ENCODE results near the gene PDGFD.

The PDGFD gene

GRCh38 chr11:103994518-103994917, 169.4 kb downstream of the PDGFD start:
- DNase-seq = no peak

GRCh38 chr11:103994094-103994493, 169.9 kb downstream of the PDGFD start:
- DNase-seq = no peak

GRCh38 chr11:103993507-103993906, 170.4 kb downstream of the PDGFD start:
- no peak for DNase-seq

GRCh38 chr11:103988595-103988969, 175.4 kb downstream of the PDGFD start:
- DNase-seq = no peak

- no peak for DNase-seq
These were observed 176.0 kb downstream of the PDGFD start for GRCh38 chr11:103987629-103988594.

DNA sequence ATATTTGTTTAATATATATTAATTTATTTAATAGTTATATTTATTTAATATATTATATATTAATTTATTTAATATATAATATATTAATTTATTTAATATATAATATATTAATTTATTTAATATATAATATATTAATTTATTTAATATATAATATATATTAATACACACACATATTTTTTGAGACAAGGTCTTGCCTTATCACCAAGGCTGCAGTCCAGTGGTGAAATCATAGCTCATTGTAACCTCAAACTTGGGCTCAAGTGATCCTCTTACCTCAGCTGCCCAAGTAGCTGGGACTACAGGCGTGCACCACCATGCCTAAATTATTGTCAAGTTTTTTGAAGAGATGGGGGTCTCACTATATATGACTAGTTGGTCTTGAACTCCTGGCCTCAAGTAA, 178.9 kb downstream of the PDGFD start:
- no peak for DNase-seq

GRCh38 chr11:103980108-103980507, 183.8 kb downstream of the PDGFD start:
- no peak for DNase-seq

DNA sequence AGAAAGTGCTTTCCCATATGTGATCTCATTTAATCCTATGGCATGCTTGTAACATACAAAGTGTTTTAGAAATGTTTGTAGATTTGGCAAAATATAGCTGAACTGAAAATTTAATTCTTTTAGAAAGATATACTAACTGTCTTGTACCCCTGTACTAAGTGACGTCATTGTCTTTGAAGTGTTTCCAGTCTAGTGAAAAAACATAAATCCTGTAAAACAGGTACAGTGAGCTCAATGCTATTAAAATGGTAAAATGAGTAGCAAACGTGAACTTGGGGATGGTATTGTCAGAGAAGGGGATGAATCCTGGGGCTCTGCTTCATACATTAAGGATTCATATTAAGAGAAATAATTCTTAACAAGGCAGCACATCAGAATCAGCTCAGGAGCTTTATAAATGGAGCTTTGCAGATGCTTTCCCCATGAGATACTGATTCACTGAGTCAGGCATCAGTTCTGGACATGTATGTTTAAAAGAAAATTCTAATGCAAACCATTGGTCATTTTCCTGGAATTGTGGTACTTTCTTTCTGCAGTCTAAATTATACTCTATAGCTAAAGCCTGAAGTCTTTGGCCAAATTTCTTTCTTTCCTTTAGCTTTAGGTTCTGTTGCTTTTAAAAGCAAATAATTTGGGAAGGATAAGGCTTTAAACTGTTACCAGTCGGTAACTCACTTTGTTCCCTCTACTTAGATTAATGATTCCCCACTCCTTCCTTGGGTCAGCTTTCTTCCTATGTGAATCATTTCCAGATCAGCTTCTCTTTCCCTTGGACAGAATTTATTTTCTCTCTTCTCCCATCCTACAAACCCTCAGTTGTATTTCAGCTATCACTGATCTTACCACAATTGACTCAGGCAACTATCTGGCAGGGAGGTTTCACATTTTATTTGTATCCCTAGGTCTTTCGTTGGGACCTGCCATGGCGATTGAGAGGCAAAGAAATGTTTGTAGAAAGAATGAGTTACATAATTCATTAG, 185.0 kb downstream of the PDGFD start:
- no peak for DNase-seq

- no peak for DNase-seq
These were observed 191.9 kb downstream of the PDGFD start for GRCh38 chr11:103972013-103972412.

DNA sequence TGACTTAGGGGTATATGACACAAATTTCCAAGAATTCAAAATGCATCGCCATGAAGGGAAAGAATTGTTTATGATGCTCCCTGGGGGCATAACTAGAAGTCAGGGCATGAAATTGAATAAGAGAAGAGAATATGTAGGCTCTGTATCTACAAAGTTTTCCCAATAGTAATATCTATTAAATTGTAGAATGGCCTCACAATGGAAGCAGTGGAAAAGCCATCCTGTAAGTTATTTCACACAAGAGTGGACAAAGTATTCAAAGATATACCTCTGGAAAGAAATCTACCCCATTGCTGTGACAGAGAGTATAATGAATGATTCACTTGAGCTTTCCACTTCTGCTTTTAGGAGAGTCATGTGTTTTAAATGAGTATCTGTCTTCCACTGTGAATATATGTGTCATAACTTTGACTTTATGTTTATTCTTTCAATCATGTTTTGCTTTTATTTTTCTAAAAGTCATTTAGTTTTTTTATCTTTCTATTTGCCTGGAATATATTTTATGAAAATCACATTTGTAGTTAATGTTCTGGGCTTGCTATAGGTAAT, 193.2 kb downstream of the PDGFD start:
- no peak for DNase-seq

GRCh38 chr11:103968685-103969084, 195.3 kb downstream of the PDGFD start:
- no peak for DNase-seq

- no peak for DNase-seq
These were observed 196.0 kb downstream of the PDGFD start for GRCh38 chr11:103967985-103968384.

- DNase-seq = no peak
These were observed 199.6 kb downstream of the PDGFD start for GRCh38 chr11:103964390-103964789.

DNA sequence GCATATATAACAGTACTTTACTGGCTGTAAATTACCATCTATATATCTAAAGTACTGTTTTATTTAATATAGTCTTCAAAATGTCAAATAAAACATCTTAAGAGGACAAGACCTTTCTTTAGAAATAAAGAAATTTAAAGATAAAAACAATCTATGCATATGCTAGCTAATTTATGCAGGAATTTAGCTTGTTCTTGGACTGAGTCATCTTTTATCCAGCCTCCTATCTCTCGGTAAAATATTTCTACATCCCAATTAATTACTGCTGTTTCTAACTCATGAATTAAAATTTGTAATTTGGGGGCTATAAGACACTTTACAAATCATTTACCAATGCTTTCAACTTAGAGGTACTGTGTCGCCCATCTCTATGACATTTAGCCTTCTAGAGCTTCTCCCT, 200.3 kb downstream of the PDGFD start:
- DNase-seq = no peak

DNA sequence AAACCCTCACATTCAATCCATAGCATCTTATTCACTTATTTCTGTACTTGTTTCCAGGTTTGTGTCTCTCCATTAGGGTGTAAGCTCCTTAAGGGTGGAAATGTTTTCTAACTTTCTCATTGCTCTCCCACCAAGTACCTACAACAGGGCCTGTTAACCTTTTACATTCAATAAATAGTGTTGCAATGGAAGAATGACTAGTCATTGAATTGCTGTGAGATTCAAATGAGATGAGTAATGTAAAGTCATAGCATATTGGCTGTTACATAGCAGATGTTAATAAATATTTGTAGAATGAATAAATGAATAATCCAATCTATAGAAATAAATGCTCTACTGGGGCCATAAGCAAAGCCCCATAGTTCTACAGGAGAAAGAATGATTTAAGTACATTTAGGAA, 202.9 kb downstream of the PDGFD start:
- DNase-seq = no peak

- no peak for DNase-seq
These were observed 203.8 kb downstream of the PDGFD start for GRCh38 chr11:103960108-103960507.

DNA sequence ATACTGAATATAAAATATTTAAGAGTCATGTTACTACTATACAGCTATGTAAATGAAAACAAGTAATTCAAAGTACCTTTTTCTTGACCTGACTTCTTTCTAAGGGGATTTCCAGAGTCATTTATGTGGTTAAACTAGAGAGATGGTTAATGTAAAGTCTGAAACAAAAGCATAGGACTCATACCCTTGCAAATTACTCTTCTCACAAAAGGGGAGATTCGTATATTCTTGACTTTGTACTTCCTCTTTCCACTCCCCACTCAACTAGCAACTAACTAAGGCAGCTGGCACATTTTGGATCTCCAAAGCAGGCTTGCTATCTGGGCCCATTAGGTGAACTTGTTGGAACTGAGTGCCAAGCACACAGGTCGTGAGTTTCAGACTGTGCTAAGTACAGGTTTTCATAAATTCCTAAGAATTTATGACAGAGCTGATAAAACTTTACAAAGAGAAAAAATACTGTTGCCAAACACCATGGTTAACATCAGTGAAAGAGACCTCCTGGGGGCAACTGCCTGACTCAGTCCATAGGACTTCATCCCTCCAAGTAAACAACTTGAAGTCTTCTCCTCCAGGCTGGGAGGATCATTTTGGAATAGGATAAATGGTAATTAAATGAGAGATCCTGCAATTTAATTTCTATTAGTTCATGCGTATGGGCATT, 204.5 kb downstream of the PDGFD start:
- no peak for DNase-seq

DNA sequence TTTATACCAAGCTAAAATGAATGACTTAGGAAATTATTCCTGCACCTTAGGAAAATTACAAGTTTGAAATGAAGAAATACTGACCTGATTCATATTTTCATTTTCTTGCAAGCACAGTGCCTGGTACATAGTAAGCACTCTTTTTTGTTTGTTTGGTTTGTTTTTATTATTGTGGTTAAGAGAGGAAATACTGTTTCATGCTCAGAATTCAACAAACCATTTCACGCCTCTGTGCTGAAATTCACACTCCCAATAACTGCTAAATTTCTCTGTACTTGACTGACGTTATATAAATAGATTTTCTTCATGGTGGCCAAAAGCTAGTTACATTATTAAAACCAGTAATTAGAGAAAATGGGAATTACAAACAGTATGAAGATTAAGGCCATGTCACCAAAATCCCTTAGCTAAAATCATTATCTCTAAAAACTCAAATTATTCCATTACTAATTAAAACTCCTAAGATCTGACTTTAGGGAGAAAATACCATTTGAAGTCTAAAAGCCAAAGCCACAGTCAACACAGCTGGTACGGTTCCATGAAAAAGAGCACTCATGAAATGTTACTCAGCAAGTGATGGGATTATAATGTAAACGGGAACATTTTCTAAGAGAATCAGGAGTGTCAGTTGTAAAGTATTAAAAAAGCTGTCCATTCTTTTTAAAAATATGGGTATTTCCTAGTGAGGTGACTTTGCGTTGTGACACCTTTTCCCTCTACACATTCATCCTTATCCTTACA, 205.3 kb downstream of the PDGFD start:
- DNase-seq = no peak

GRCh38 chr11:103953797-103954486, 210.0 kb downstream of the PDGFD start:
- DNase-seq = no peak

DNA sequence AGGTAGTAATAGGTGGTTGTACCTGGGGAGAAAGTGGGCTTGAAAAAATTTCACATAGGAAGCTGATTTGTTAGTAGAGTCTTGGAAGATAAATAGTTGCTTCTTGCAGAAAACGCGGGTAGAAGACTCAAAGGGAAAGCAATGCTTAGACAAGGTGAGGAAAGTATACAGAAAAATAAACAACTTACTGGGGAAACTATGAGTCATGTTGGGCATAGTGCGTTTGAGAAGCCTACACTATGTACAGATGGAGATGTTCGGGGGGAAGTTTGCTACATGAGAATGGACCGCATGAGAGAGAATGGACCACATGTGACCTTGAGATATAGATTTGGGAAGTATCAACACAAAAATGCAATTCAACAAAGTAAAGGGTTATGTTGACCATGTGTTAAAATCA, 214.2 kb downstream of the PDGFD start:
- DNase-seq = no peak

GRCh38 chr11:103948187-103948763, 215.7 kb downstream of the PDGFD start:
- DNase-seq = no peak
